T-helper 1 cell (primary cell): ENCODE measurements around the gene LTBP4.

ENCODE experiments used
- DNase-seq, 5 donors: peaks; one replicate each; pipeline ENCODE4 v3.0.0-alpha.2; 2012 to 2020

LTBP4 gene

GRCh38 chr19:40597329-40597838, 3.8 kb upstream of the LTBP4 start:
- no peak for DNase-seq

DNA sequence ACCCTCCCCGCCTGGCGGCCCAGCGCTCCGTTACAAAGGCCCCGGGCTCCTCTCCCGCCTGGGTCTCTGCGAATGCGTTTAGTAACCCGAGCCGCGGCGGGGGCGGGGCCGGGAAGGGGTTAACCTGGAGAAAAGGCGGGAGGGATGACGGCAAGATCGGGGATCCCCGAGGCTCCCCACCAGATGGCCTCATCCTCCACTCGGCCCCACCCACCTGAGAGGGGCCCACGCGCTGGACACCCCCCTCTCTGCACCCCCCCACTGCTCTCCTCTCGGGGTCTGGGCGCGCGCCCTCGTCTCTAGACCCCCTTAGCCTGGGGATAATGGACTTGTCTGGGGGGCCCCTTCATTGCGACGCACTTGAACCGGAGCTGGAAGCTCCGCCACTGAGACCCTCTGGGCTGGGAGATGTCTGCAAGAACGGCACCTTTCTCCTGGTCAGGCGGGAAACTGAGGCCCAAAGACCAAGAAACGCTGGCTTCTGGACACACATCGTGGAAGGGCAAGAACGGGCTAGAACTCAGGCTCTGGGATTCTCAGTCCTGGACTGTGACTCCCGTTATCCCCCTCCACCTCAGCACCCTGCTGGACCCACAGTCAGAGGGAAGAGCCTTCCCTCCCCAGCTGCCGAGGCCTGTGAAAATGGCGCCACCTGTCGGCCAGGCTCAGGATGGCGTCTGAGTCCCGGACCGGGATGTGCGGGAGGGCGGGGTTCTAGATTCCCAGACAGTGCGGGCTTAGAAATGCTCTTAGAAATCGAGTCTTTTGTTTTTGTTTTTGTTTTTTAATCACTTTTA, 2.9 kb upstream of the LTBP4 start:
- peak; percentile 62 to 78 (median 74) for DNase-seq

- DNase-seq = no peak
These were observed 2.3 kb upstream of the LTBP4 start for GRCh38 chr19:40598918-40599307.

DNA sequence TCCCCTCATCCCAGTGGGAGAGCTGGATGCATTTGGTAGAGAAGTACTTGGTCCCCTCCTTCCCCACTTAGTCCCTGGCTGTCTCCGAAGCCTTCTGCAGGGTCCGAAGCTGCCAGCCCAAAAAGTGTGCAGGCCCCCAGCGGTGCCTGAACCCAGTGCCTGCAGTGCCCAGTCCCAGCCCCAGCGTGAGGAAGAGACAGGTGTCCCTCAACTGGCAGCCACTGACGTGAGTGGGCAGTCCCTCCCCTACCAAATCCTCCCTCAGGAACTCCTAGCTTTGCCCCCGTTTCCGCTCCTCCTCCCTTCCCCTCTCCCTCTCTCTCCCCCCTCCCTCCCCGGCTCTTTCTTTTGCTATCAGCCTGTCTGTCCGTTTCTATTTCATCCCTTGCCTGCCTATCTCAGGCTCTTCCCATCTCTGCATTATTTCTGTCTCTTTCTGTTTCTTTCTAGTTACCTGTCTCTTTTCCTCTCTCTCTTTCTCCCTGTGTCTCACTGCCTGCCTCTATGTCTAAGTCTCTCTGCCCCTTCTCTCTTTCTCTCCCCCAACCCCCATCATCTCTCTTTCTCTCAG, 1.8 kb upstream of the LTBP4 start:
- DNase-seq = no peak

DNA sequence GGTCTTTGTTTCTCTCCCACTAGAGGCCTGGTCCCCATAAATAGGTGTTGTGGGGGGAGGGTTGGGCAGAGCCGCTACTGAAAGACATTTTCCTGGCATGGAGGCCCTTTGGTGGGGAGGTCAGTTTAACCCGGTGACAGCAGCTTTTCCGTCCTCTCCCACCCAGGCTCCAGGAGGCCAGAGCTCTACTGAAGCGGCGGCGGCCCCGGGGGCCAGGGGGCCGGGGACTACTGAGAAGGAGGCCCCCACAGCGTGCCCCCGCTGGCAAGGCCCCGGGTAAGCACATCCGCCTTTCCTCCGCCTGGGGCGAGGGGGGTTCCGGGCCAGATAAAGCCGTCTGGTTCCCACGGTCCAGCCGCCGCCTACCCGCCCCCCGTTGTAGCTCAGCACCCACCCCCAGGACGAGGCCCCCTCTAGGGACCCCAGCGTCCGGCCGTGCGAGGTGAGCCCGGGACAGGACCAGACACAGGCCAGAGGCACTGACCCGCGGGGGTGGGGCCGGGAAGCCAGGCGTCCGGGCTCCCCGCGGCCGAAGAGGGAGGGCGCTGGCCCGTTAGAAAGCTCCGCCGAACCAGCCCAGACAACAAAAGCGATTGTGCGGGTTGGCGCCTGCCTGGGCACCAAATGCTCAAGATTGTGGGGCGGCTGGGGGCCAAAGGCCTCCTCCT, 1.1 kb upstream of the LTBP4 start:
- no peak for DNase-seq

DNA sequence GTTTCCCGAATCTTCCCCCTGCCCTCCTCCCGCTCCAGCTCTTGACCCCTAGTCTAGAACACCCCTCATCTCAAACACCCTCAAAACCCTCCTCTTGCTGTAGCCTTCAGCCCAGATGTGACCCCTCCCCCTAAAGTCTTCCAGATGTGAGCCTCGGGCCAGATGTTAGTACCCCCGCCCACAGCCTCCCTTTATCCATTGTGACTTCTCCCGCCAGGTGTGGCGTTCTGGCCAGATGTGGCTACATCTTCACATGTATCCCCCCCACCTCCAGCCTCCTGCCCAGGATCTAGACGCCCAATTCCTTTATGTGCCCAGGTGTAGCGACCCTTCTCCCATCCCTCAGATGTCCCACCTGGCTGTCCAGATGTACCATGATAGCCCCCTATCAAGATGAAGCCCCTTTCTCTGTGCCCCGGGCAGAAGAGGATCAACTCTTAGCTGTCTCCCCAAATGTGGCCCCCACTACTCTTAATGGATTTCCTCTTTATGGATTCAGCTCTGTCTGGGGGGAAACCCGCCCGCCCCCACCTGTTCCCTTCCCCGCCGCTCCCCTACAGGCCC, 517 bp upstream of the LTBP4 start:
- DNase-seq = no peak

DNA sequence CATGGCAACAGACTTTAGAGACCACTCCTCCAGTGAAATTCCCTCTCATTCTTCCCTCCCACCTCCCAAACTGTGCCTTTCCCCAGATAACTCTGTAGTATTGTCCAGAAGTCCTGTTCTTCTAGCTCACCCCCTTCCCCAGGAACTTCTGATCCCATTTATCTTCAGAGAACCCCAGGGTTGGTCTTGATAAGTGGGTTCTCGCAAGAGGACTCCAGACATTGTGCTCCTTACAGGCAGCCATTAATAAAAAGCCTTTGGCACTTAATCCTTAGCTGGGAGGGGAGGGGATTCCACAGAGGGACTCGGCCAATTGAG, 1.9 kb downstream of the LTBP4 start:
- DNase-seq = no peak

DNA sequence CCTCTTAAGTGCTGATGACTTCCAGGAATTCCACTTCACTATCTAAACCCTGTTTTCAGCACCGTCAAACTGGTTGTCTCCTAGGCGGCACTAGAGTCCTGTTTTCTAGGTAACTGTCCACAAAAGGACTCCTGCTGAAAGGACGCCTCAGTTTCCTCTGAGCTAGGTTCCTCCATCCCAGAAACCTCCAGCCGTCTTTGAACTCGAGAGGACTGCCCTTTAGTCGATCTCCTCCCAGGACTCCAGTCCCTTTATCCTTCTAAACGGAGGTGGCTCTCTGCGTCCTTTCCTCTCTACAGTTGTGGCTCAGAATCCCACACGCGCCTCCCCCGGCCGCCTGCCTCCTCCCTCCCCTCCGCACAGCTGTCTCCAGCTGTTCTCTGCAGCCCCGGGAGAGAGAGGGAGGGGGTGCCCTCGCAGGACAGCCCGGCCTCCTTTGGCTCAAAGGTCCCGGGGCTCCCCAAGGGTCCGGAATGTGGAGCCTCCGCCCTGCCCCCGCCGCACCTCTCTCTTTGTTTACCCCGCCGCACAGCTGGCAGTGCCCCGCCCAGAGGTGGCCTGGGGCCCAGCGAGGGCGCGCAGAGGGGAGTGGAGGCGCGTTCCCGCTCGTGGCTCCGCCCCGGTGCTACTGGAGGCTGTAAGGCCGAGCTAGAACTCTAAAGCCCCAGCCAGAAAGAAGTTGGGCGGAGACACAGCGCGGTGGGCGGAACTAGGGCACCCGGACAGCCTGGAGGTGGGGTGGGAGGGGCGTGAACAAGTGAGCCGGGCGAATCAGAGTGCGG, 2.4 kb downstream of the LTBP4 start:
- DNase-seq = peak; percentile 94 to 99 (median 96)

DNA sequence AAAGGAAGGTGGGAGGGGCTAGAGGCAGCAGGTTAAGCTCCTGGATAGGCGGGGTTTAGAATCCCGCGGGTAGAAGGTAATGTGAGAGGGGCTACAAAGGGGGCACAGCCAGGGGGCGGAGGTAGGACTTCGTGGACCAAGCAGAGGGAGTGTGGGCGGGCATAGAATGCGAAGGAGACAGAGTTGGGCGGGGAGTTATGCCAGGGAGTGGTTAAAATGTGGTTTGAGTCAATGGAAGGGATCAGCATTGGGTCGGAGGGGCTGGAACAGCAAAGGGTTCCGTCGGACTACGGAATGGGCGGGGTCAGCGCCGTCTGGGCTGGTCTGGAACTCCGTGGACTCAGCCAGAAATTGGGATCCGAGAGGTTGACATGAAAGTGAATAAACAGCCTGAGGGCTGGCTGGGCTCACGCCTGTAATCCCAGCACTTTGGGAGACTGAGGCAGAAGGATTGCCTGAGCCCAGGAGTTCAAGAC, 3.0 kb downstream of the LTBP4 start:
- no peak for DNase-seq

DNA sequence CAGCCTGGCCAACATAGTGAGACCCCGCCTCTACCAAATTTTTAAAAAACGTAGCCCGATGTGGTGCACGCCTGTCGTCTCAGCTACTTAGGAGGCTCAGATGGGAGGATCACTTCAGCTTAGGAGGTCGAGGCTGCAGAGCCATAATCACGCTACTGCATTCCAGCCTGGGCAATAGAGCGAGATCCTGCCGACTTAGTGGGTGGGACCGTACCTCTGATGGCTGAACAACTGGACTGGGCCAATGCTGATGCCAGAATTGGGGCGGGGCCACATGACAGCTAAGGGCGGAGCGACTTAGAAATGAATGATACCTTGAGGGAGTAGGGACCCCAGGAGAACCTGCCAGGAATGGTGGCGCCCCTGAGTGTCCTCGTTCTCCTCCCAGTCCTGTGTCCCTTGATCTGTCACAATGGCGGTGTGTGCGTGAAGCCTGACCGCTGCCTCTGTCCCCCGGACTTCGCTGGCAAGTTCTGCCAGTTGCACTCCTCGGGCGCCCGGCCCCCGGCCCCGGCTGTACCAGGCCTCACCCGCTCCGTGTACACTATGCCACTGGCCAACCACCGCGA, 3.6 kb downstream of the LTBP4 start:
- DNase-seq = peak in 1 of 5 donors; percentile 34

GRCh38 chr19:40605216-40605971, 4.2 kb downstream of the LTBP4 start:
- DNase-seq = peak; percentile 79 to 94 (median 83)

DNA sequence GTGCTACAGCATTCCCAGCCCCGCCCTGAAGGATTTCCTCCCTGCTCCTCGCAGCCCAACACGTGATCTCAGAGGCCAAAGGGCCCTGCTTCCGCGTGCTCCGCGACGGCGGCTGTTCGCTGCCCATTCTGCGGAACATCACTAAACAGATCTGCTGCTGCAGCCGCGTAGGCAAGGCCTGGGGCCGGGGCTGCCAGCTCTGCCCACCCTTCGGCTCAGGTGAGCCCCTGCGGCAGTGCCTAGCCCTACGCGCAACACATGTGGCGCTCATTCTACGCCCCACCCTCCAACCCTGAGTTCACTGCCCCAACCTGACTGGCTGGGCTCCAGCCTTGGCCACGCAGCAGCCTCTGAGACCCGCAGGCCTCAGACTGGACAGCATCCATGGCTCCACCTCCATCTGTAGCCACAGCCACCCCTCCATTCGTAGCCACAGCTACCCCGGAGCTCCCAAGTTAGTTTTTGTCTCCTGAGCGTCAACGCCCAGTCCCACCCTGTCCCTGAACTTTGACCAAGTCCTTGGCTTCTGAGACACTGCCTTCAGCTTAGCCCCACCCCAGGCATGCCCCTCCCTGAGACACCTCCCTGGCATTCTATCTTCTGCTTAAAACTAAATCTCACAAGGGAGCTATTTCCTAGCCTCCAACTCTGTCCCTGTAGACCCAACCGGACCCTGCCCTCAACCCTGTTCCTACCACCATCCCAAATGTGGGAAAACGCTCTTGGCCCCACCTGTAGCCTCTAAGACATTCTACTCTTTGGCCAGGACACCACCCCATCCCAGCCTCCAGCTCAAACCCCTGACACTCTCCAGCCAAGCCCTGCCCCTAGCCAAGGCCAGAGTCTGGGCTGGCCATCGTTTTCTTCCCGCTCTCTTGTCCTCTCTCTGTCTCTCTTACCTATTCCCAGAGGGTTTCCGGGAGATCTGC, 6.4 kb downstream of the LTBP4 start:
- DNase-seq = no peak

DNA sequence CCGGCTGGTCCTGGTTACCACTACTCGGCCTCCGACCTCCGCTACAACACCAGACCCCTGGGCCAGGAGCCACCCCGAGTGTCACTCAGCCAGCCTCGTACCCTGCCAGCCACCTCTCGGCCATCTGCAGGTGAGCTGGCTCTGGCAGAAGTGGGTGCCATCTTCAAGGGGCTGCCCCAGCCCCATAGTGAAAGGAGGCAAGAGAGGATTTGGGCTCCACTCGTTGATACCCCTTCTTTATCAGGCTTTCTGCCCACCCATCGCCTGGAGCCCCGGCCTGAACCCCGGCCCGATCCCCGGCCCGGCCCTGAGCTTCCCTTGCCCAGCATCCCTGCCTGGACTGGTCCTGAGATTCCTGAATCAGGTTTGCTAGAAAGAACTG, 7.1 kb downstream of the LTBP4 start:
- DNase-seq = no peak

- no peak for DNase-seq
These were observed 7.8 kb downstream of the LTBP4 start for GRCh38 chr19:40608957-40609356.

- DNase-seq = peak; percentile 64 to 91 (median 79)
These were observed 8.6 kb downstream of the LTBP4 start for GRCh38 chr19:40609561-40610395.

- peak; percentile 58 to 84 (median 66) for DNase-seq
These were observed 9.4 kb downstream of the LTBP4 start for GRCh38 chr19:40610396-40611064.

DNA sequence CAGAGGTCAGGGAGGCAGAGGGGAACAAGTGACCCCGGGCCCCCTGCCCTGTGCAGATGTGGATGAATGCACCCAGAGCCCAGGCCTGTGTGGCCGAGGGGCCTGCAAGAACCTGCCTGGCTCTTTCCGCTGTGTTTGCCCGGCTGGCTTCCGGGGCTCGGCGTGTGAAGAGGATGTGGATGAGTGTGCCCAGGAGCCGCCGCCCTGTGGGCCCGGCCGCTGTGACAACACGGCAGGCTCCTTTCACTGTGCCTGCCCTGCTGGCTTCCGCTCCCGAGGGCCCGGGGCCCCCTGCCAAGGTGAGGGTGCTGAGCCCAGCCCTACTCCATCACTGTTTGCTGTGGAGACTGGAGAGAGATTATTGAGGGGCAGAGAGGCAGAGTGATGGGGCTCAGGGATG, 9.9 kb downstream of the LTBP4 start:
- DNase-seq = peak in 1 of 5 donors; percentile 52

DNA sequence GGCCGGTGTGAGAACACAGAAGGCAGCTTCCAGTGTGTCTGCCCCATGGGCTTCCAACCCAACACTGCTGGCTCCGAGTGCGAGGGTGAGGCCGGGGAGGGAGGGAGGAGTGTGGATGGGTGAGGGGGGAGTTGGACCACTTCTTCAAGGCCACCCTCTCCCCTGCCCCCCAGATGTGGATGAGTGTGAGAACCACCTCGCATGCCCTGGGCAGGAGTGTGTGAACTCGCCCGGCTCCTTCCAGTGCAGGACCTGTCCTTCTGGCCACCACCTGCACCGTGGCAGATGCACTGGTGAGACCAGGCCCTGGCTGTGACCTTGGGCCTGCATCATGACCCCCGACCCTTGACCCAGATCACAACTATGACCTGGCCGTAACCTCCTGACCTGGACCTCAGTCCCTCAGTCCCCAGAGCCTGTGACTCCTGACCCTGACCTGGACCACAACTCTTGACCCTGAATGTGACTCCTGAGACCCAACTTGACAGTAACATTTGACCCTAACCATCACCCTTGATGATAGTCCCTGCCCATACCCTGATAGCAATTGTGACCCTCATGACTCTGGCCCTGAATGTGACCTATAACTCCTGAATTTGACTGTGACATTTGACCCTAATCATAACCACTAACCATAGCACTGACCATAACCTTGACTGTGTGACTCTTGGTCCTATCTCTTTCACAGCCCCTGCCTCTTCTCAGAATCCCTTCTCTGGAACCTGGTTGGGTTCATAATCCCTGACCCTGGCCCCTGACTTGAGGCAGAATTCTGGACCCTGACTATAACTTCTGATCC, 10.9 kb downstream of the LTBP4 start:
- no peak for DNase-seq
